GM12878 (cell line): Measurements from ENCODE around the gene COASY. TPM values are rescaled to one million over a fixed set of nuclear protein-coding genes. Genes with fewer than 3 reads are reported as not detected.
A peak's percentile ranks its signal among the peaks of the same experiment; 100 is the strongest.

ENCODE experiments used
- ATAC-seq: fragments of 200-7000 bp; cut with Tn5 transposase; 3 replicates; pipeline ENCODE4 v1.9.1; 2020; ENCODE audit warnings: mild to moderate bottlenecking, moderate library complexity
- BruUV-seq: library from RNA; stranded (reverse); fragments of 400-500 nt; replicated peaks from 2 replicates; lab custom pipeline; 2021; lab: Mats Ljungman, UMichigan
- CTCF ChIA-PET: fragments of 300-600 bp; sonication (Branson Sonifier 250); formaldehyde crosslinking; extraction: SDS; loops from one replicate; lab custom pipeline; 2021; ENCODE audit warnings: inconsistent platforms; lab: Yijun Ruan, JAX
- POLR2A ChIA-PET: fragments of 350-600 bp; formaldehyde crosslinking; extraction: SDS; loops from one replicate; lab custom pipeline; 2021; ENCODE audit warnings: inconsistent platforms; lab: Charles Lee
- RAD21 ChIA-PET: fragments of 300-600 bp; sonication (Branson Sonifier 250); formaldehyde crosslinking; loops from one replicate; lab custom pipeline; 2023; ENCODE audit warnings: antibody characterized with exemption; ENCODE audit not compliant: unreplicated experiment; lab: Charles Lee
- SMC1A ChIA-PET: fragments of 300-600 bp; sonication (Branson Sonifier 250); formaldehyde crosslinking; loops from one replicate; lab custom pipeline; 2023; ENCODE audit not compliant: unreplicated experiment, uncharacterized antibody; lab: Charles Lee
- DNase-seq: peaks from one replicate; pipeline ENCODE4 v3.0.0-alpha.2; 2011; ENCODE audit warnings: low read depth, low spot score
- FAIRE-seq: peaks from 3 replicates; lab custom pipeline; 2011; peaks lifted over from hg19 to GRCh38; lab: Jason Lieb, UNC
- H2AFZ ChIP-seq: 2 replicates; pipeline ENCODE4 v1.6.0; 2011; ENCODE audit warnings: low read depth, low read length, control low read depth; ENCODE audit not compliant: control insufficient read depth
- H3K27ac ChIP-seq: 2 replicates; pipeline ENCODE4 v1.5.1; 2011; ENCODE audit warnings: control low read depth; ENCODE audit not compliant: control insufficient read depth, insufficient read depth
- H3K27me3 ChIP-seq, 2 experiments: replicated peaks in 1 of 2; 2 replicates each; pipeline versions ENCODE4 v1.6.0 to v1.6.1; 2011; ENCODE audit warnings: low read length in 1 of 2; ENCODE audit not compliant: control insufficient read depth in 2 of 2, insufficient read depth in 2 of 2
- H3K36me3 ChIP-seq, 2 experiments: 2 replicates each; pipeline ENCODE4 v1.5.1; 2011; ENCODE audit warnings: low read length in 1 of 2; ENCODE audit not compliant: control insufficient read depth in 2 of 2, insufficient read depth in 2 of 2
- H3K4me1 ChIP-seq: 2 replicates; pipeline ENCODE4 v1.6.1; 2011; ENCODE audit warnings: mild to moderate bottlenecking, low read length, moderate library complexity, mixed read lengths; ENCODE audit not compliant: control insufficient read depth, insufficient read depth
- H3K4me2 ChIP-seq: 2 replicates; pipeline ENCODE4 v1.6.0; 2011; ENCODE audit warnings: control low read depth; ENCODE audit not compliant: control insufficient read depth, insufficient read depth
- H3K4me3 ChIP-seq: fragments of 200-600 bp; sonication (generic); 2 replicates; pipeline ENCODE4 v1.5.1; 2016
- H3K79me2 ChIP-seq: 2 replicates; pipeline ENCODE4 v1.6.0; 2011; ENCODE audit warnings: low read length; ENCODE audit not compliant: control insufficient read depth, insufficient read depth
- H3K9ac ChIP-seq: 2 replicates; pipeline ENCODE4 v1.8.0; 2011; ENCODE audit warnings: low read length, control low read depth, mixed read lengths; ENCODE audit not compliant: control insufficient read depth, insufficient read depth
- H3K9me3 ChIP-seq: replicated peaks from 3 replicates; pipeline ENCODE4 v1.5.1; 2011; ENCODE audit warnings: mild to moderate bottlenecking, low read length; ENCODE audit not compliant: control insufficient read depth, insufficient read depth
- H4K20me1 ChIP-seq: 2 replicates; pipeline ENCODE4 v1.6.0; 2011; ENCODE audit not compliant: control insufficient read depth, insufficient read depth
- POLR2AphosphoS2 ChIP-seq: IDR thresholded peaks from 2 replicates; pipeline ENCODE4 v1.6.1; 2011; ENCODE audit warnings: low read depth, mild to moderate bottlenecking, low read length, improper control_type of control experiment, moderate library complexity
- ZBTB4 ChIP-seq: fragments of 450-650 bp; formaldehyde crosslinking; IDR thresholded peaks from 2 replicates; pipeline ENCODE4 v1.4.0; 2022; ENCODE audit warnings: mild to moderate bottlenecking, moderate library complexity
- WGBS: methylation state at CpG from one replicate; pipeline ENCODE4 v1.1.6; 2016; ENCODE audit warnings: low lambda C conversion rate; ENCODE audit not compliant: insufficient replicate concordance, insufficient coverage; ENCODE audit errors: missing lambda C conversion rate; 5-methylcytosine and 5-hydroxymethylcytosine counted together
- in situ Hi-C: fragments of 300-500 bp; cut with MboI; formaldehyde crosslinking; loops from 9 replicates; pipeline ENCODE4 v1.14.3; 2018; ENCODE audit warnings: mixed read lengths
- intact Hi-C: fragments of 100-400 bp; cut with micrococcal nuclease; formaldehyde crosslinking; loops from one replicate; pipeline ENCODE4 v1.14.2; 2022; ENCODE audit not compliant: unreplicated experiment
- polyA plus RNA-seq, 11 experiments: library from polyadenylated mRNA; depleted of rRNA in 4 of 11; unstranded in 6 of 11; stranded (reverse) in 5 of 11; fragments of >200 nt; fragmentation: Nextera tagmentation in 4 of 11; fragmentation: Illumina TruSeq in 1 of 11; extraction: Ambion mirVana in 4 of 11; extraction: Trizol in 1 of 11; gene quantifications; 1 replicate in 1 of 11; 2 replicates in 10 of 11; pipeline versions ENCODE4 v1.2.1 to v1.2.3, GENCODE V29; 2011 to 2016; ENCODE audit warnings: inconsistent platforms in 2 of 11, missing spikeins in 2 of 11, low read depth in 1 of 11
- total RNA-seq, 4 experiments: library from RNA; depleted of rRNA in 3 of 4; stranded (reverse); fragments of >200 nt in 3 of 4; fragmentation: Illumina TruSeq in 1 of 4; extraction: Trizol in 1 of 4; gene quantifications; 2 replicates each; pipeline versions ENCODE4 v1.2.1 to v1.2.3, GENCODE V29; 2013 to 2021

Gene COASY
- total and polyA plus RNA-seq, 10 of the 15 experiments (the other 5 are each of a cell fraction or from before 2014, with no cell fraction given): 18.6 to 93.9 (median 43.2) TPM

GRCh38 chr17:42518755-42519545, 43.0 kb upstream of the COASY start:
- no peak for FAIRE-seq
- peaks cover 4 to 11% of the 10 kb centered on the region in 2 experiments; a peak in 3 of 4 replicates for H3K36me3 ChIP-seq
- in situ Hi-C loops (no loop called here), intact Hi-C loops (loop anchor here (5.0 kb wide), 1 partner anchor 112 kb away; no protein-coding TSS in a partner anchor)
- no peaks in the 10 kb centered on the region for H3K4me1 ChIP-seq
- H3K4me2 ChIP-seq: no peak overlapping the region
- SMC1A ChIA-PET: interaction anchor here (0.8 to 2.0 kb wide), 6 partner anchors 8 to 198 kb away, joined by 3 to 6 read pairs (median 4); no protein-coding TSS in a partner anchor
- TF ChIP-seq POLR2AphosphoS2 (0 out of 2 replicates have a peak, but pooled peaks have one; percentile 43), ZBTB4 (CRISPR knock-in tag) (no peak)
- no peaks in the 10 kb centered on the region for H3K79me2 ChIP-seq
- WGBS: 80% methylated on average over 6 of the region's 6 CpGs
- no peaks in the 10 kb centered on the region for H3K27me3 ChIP-seq
- no peak for DNase-seq
- no peak overlapping the region for H3K27ac ChIP-seq
- H3K9ac ChIP-seq: no peak overlapping the region
- POLR2A ChIA-PET: interaction anchor here (0.5 to 0.6 kb wide), 3 partner anchors 95 to 446 kb away, joined by 3 to 5 read pairs (median 4); no protein-coding TSS in a partner anchor
- no peak overlapping the region for H3K4me3 ChIP-seq
- H2AFZ ChIP-seq: no peak overlapping the region
- H4K20me1 ChIP-seq: no peaks in the 10 kb centered on the region; the same call in 1 of the 2 replicates
- no TSS peak for BruUV-seq
- CTCF ChIA-PET: interaction anchor here (1.1 to 10.4 kb wide), 13 partner anchors 8 to 297 kb away, joined by 3 to 120 read pairs (median 7); partner anchors contain the start of gene NAGLU
- RAD21 ChIA-PET: interaction anchor here (1.3 kb wide), 1 partner anchor 93 kb away, joined by 3 read pairs; no protein-coding TSS in a partner anchor
- H3K9me3 ChIP-seq: no peaks in the 10 kb centered on the region
- ATAC-seq: no peak
